CD4-positive, alpha-beta T cell treated with Interleukin-10 for 1 hour (primary cell): ENCODE measurements around the gene SNRNP200.

Experiments used
- DNase-seq: peaks from one replicate; pipeline ENCODE4 v3.0.0-alpha.2; 2020

SNRNP200 gene

GRCh38 chr2:96305091-96305978 lies at the start of gene SNRNP200:
Gene SNRNP200, minus strand, starts transcription at chr2:96305546. Its CDS starts 109 bp downstream, at chr2:96305437.
- peak; percentile 92 for DNase-seq

- DNase-seq: no peak
Measured at GRCh38 chr2:96354492-96354891, 49.1 kb upstream of the SNRNP200 start.

- no peak for DNase-seq
Measured at GRCh38 chr2:96353606-96354101, 48.3 kb upstream of the SNRNP200 start.

GRCh38 chr2:96353032-96353561 lies 47.8 kb upstream of the SNRNP200 start:
- DNase-seq: no peak

- no peak for DNase-seq
Measured at GRCh38 chr2:96347395-96347794, 42.0 kb upstream of the SNRNP200 start.

- no peak for DNase-seq
Measured at GRCh38 chr2:96345868-96346462, 40.6 kb upstream of the SNRNP200 start.

GRCh38 chr2:96345438-96345837 lies 40.1 kb upstream of the SNRNP200 start:
- peak; percentile 47 for DNase-seq

- DNase-seq: peak; percentile 75
Measured at GRCh38 chr2:96344011-96344410, 38.7 kb upstream of the SNRNP200 start.

- DNase-seq: peak; percentile 73
Measured at GRCh38 chr2:96342085-96342484, 36.7 kb upstream of the SNRNP200 start.

GRCh38 chr2:96341641-96342040 lies 36.3 kb upstream of the SNRNP200 start:
- DNase-seq: no peak

- no peak for DNase-seq
Measured at GRCh38 chr2:96340493-96341414, 35.4 kb upstream of the SNRNP200 start.

GRCh38 chr2:96336873-96337272 lies 31.5 kb upstream of the SNRNP200 start:
- DNase-seq: no peak

GRCh38 chr2:96336104-96336775 lies 30.9 kb upstream of the SNRNP200 start:
- DNase-seq: no peak

- DNase-seq: no peak
Measured at GRCh38 chr2:96333708-96334107, 28.4 kb upstream of the SNRNP200 start.

GRCh38 chr2:96330407-96330806 lies 25.1 kb upstream of the SNRNP200 start:
- no peak for DNase-seq

GRCh38 chr2:96329874-96330273 lies 24.5 kb upstream of the SNRNP200 start:
- no peak for DNase-seq

GRCh38 chr2:96329456-96329855 lies 24.1 kb upstream of the SNRNP200 start:
- no peak for DNase-seq

GRCh38 chr2:96326990-96327820 lies 21.9 kb upstream of the SNRNP200 start:
- DNase-seq: no peak

- DNase-seq: no peak
Measured at GRCh38 chr2:96326564-96326963, 21.2 kb upstream of the SNRNP200 start.

GRCh38 chr2:96325884-96326255 lies 20.5 kb upstream of the SNRNP200 start:
- peak; percentile 76 for DNase-seq
